T-helper 2 cell treated with Interferon-gamma antibody and Interleukin-4, amounts not matched to agents 100 ng/mL and 5 ng/mL, for 36 hours (primary cell): ENCODE measurements around the gene RPS21. TPM values are rescaled to one million over a fixed set of nuclear protein-coding genes. Genes with fewer than 3 reads are reported as not detected.

Experiments used
- intact Hi-C: fragments of 100-400 bp; cut with micrococcal nuclease; formaldehyde crosslinking; loops from one replicate; pipeline ENCODE4 v1.15.1; 2023
- total RNA-seq: library from RNA; stranded (reverse); gene quantifications from 2 replicates; pipeline ENCODE4 v1.2.3, GENCODE V29; 2022

Gene RPS21
- 1,960 and 1,982 TPM in 2 replicates for total RNA-seq

- intact Hi-C loops = loop anchor here (1.0 to 5.0 kb wide), 6 partner anchors 21 to 421 kb away; partner anchors contain the start of genes ADRM1, CABLES2, LSM14B and MTG2
Observed at GRCh38 chr20:62386383-62387218, at the start of gene RPS21. Gene RPS21 (plus strand): TSS chr20:62387103. CDS start chr20:62387339, 236 bp downstream.

- intact Hi-C loops = no loop called here
Observed at GRCh38 chr20:62337558-62338293, 49.2 kb upstream of the RPS21 start.

GRCh38 chr20:62338294-62338620, 48.6 kb upstream of the RPS21 start:
- intact Hi-C loops = no loop called here

GRCh38 chr20:62339647-62340062, 47.2 kb upstream of the RPS21 start:
- intact Hi-C loops = no loop called here

GRCh38 chr20:62342910-62343309, 44.0 kb upstream of the RPS21 start:
- intact Hi-C loops = no loop called here

GRCh38 chr20:62344092-62344491, 42.8 kb upstream of the RPS21 start:
- intact Hi-C loops = no loop called here

GRCh38 chr20:62344782-62345181, 42.1 kb upstream of the RPS21 start:
- intact Hi-C loops = no loop called here

GRCh38 chr20:62345681-62346370, 41.1 kb upstream of the RPS21 start:
- intact Hi-C loops = no loop called here

GRCh38 chr20:62346398-62347150, 40.3 kb upstream of the RPS21 start:
- intact Hi-C loops = no loop called here

GRCh38 chr20:62347151-62347404, 39.8 kb upstream of the RPS21 start:
- intact Hi-C loops = no loop called here

GRCh38 chr20:62347445-62347844, 39.5 kb upstream of the RPS21 start:
- intact Hi-C loops = no loop called here

- intact Hi-C loops = no loop called here
Observed at GRCh38 chr20:62348604-62349003, 38.3 kb upstream of the RPS21 start.

GRCh38 chr20:62349556-62350097, 37.3 kb upstream of the RPS21 start:
- intact Hi-C loops = no loop called here

GRCh38 chr20:62350098-62350628, 36.7 kb upstream of the RPS21 start:
- intact Hi-C loops = no loop called here

- intact Hi-C loops = no loop called here
Observed at GRCh38 chr20:62350629-62351422, 36.1 kb upstream of the RPS21 start.

GRCh38 chr20:62351469-62352401, 35.2 kb upstream of the RPS21 start:
- intact Hi-C loops = no loop called here

- intact Hi-C loops = no loop called here
Observed at GRCh38 chr20:62352402-62353288, 34.3 kb upstream of the RPS21 start.
